ENCODE data around the gene SNX14.

SNX14 gene

DNA sequence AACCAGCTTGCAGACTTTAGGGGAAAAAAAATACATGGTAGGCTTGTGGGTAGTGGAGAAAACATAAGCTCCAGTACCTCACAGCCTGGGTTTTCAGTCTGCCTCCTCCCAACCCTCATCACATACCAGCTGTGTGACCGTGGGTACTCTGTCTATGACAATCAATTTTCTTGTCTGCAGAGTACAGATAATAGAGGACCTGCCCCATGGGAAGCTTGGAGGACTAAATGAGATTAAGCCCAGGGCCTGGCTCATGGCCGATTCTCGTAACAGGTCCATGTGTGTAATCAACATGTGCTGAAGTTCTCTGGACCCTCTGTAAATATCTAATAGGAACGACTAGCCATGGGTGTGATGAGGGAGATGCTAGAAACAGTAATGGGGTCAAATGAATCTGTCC is 109.8 kb downstream of the SNX14 start:
- Histone ChIP-seq H3K14ac (ENCODE audit: low read length) (no peak overlapping the region), H2AK5ac (ENCODE audit: low read depth, low read length) (no peak overlapping the region), H3K9me3 (replicated peaks in 1 of 2; ENCODE audit: control insufficient read depth in 2 of 2, insufficient read depth in 1 of 2, low read depth in 1 of 2, low read length in 2 of 2) (no peaks in the 10 kb centered on the region), H2BK12ac (ENCODE audit: low read length) (no peak overlapping the region), H3K36me3 (replicated peaks in 1 of 2; ENCODE audit: control insufficient read depth in 2 of 2, insufficient read depth in 2 of 2, low read length in 2 of 2) (no peaks in the 10 kb centered on the region), H2AFZ (ENCODE audit: low read length) (no peak overlapping the region), H3K27me3 (ENCODE audit: control insufficient read depth in 3 of 3, insufficient read depth in 3 of 3, low read depth in 1 of 3, low read length in 3 of 3) (no peaks in the 10 kb centered on the region), H3K4me3 (ENCODE audit: low read length in 2 of 2) (no peak overlapping the region), H3K18ac (ENCODE audit: low read length) (no peak overlapping the region), H3K27ac (replicated peaks; ENCODE audit: low read length) (no peak overlapping the region), H2BK15ac (ENCODE audit: low read length) (no peak overlapping the region), H4K91ac (ENCODE audit: low read depth, low read length, poor library complexity) (no peak overlapping the region), H3K79me1 (ENCODE audit: low read depth, low read length) (no peaks in the 10 kb centered on the region), H3K4me1 (ENCODE audit: control insufficient read depth in 2 of 2, insufficient read depth in 1 of 2, low read depth in 1 of 2, low read length in 2 of 2) (no peaks in the 10 kb centered on the region), H3K23ac (ENCODE audit: low read depth, low read length, poor library complexity) (no peak overlapping the region), H3K4me2 (ENCODE audit: insufficient read depth, low read length, poor library complexity, severe bottlenecking) (no peak overlapping the region), H2BK5ac (ENCODE audit: low read length) (no peak overlapping the region), H4K8ac (ENCODE audit: low read depth, low read length) (no peak overlapping the region), H3K9ac (ENCODE audit: low read depth, low read length, poor library complexity) (no peak overlapping the region), H2BK120ac (ENCODE audit: low read depth, low read length) (no peak overlapping the region), H3K4ac (ENCODE audit: low read length) (no peak overlapping the region)
- no CpG with 5 or more reads among the region's 4 CpGs for WGBS, 2 donors (ENCODE audit: extremely low coverage in 2 of 2, insufficient read length in 2 of 2, insufficient replicate concordance in 1 of 2)
- no peak for DNase-seq (ENCODE audit: low spot score)

- Histone ChIP-seq H3K4ac (ENCODE audit: low read length) (no peak overlapping the region), H3K23ac (ENCODE audit: low read depth, low read length, poor library complexity) (no peak overlapping the region), H2AFZ (ENCODE audit: low read length) (peak overlapping the region; percentile 22), H3K79me1 (ENCODE audit: low read depth, low read length) (no peaks in the 10 kb centered on the region), H3K27ac (replicated peaks; ENCODE audit: low read length) (no peak overlapping the region), H3K9me3 (replicated peaks in 1 of 2; ENCODE audit: control insufficient read depth in 2 of 2, insufficient read depth in 1 of 2, low read depth in 1 of 2, low read length in 2 of 2) (no peaks in the 10 kb centered on the region), H3K4me2 (ENCODE audit: insufficient read depth, low read length, poor library complexity, severe bottlenecking) (no peak overlapping the region), H2AK5ac (ENCODE audit: low read depth, low read length) (no peak overlapping the region), H2BK5ac (ENCODE audit: low read length) (no peak overlapping the region), H2BK12ac (ENCODE audit: low read length) (no peak overlapping the region), H4K8ac (ENCODE audit: low read depth, low read length) (no peak overlapping the region), H2BK15ac (ENCODE audit: low read length) (no peak overlapping the region), H3K36me3 (replicated peaks in 1 of 2; ENCODE audit: control insufficient read depth in 2 of 2, insufficient read depth in 2 of 2, low read length in 2 of 2) (no peaks in the 10 kb centered on the region), H3K27me3 (ENCODE audit: control insufficient read depth in 3 of 3, insufficient read depth in 3 of 3, low read depth in 1 of 3, low read length in 3 of 3) (no peaks in the 10 kb centered on the region), H3K4me3 (ENCODE audit: low read length in 2 of 2) (no peak overlapping the region), H3K18ac (ENCODE audit: low read length) (no peak overlapping the region), H3K4me1 (ENCODE audit: control insufficient read depth in 2 of 2, insufficient read depth in 1 of 2, low read depth in 1 of 2, low read length in 2 of 2) (no peaks in the 10 kb centered on the region), H2BK120ac (ENCODE audit: low read depth, low read length) (no peak overlapping the region), H3K9ac (ENCODE audit: low read depth, low read length, poor library complexity) (no peak overlapping the region), H4K91ac (ENCODE audit: low read depth, low read length, poor library complexity) (no peak overlapping the region), H3K14ac (ENCODE audit: low read length) (no peak overlapping the region)
- WGBS, 2 donors (ENCODE audit: extremely low coverage in 2 of 2, insufficient read length in 2 of 2, insufficient replicate concordance in 1 of 2): no CpG with 5 or more reads among the region's 10 CpGs
- DNase-seq (ENCODE audit: low spot score): peak; percentile 57
Measured at GRCh38 chr6:85482905-85483700, 110.6 kb downstream of the SNX14 start.

GRCh38 chr6:85482206-85482904 is 111.3 kb downstream of the SNX14 start:
- Histone ChIP-seq H3K36me3 (replicated peaks in 1 of 2; ENCODE audit: control insufficient read depth in 2 of 2, insufficient read depth in 2 of 2, low read length in 2 of 2) (no peaks in the 10 kb centered on the region), H3K79me1 (ENCODE audit: low read depth, low read length) (no peaks in the 10 kb centered on the region), H3K4me3 (ENCODE audit: low read length in 2 of 2) (no peak overlapping the region), H2BK120ac (ENCODE audit: low read depth, low read length) (no peak overlapping the region), H3K27me3 (ENCODE audit: control insufficient read depth in 3 of 3, insufficient read depth in 3 of 3, low read depth in 1 of 3, low read length in 3 of 3) (no peaks in the 10 kb centered on the region), H2BK5ac (ENCODE audit: low read length) (no peak overlapping the region), H2BK15ac (ENCODE audit: low read length) (no peak overlapping the region), H3K9ac (ENCODE audit: low read depth, low read length, poor library complexity) (no peak overlapping the region), H3K14ac (ENCODE audit: low read length) (no peak overlapping the region), H4K91ac (ENCODE audit: low read depth, low read length, poor library complexity) (no peak overlapping the region), H3K23ac (ENCODE audit: low read depth, low read length, poor library complexity) (no peak overlapping the region), H2AFZ (ENCODE audit: low read length) (no peak overlapping the region), H3K4ac (ENCODE audit: low read length) (no peak overlapping the region), H2AK5ac (ENCODE audit: low read depth, low read length) (no peak overlapping the region), H2BK12ac (ENCODE audit: low read length) (no peak overlapping the region), H4K8ac (ENCODE audit: low read depth, low read length) (no peak overlapping the region), H3K4me2 (ENCODE audit: insufficient read depth, low read length, poor library complexity, severe bottlenecking) (no peak overlapping the region), H3K4me1 (ENCODE audit: control insufficient read depth in 2 of 2, insufficient read depth in 1 of 2, low read depth in 1 of 2, low read length in 2 of 2) (no peaks in the 10 kb centered on the region), H3K9me3 (replicated peaks in 1 of 2; ENCODE audit: control insufficient read depth in 2 of 2, insufficient read depth in 1 of 2, low read depth in 1 of 2, low read length in 2 of 2) (no peaks in the 10 kb centered on the region), H3K18ac (ENCODE audit: low read length) (no peak overlapping the region), H3K27ac (replicated peaks; ENCODE audit: low read length) (no peak overlapping the region)
- no CpG with 5 or more reads among the region's 8 CpGs for WGBS, 2 donors (ENCODE audit: extremely low coverage in 2 of 2, insufficient read length in 2 of 2, insufficient replicate concordance in 1 of 2)
- no peak for DNase-seq (ENCODE audit: low spot score)

DNA sequence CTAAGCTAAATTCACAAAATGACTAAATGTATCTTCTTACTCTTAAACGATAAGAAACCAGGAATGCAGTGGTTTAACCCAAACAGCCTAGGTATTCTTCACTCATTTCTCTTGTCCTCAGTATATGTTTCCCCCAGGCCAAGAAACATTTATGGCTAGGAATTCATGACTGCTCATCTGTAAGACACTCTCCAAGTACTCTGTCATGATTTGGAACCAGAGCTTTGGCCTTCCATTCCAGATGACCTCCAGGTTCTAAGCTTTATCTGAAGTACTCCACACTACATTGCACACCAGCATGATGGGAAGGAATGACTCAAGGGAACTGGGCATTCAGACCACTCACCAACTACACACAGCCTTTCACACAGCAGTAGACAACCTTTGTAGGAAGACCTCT is 114.5 kb downstream of the SNX14 start:
- Histone ChIP-seq H3K14ac (ENCODE audit: low read length) (no peak overlapping the region), H2BK120ac (ENCODE audit: low read depth, low read length) (no peak overlapping the region), H3K4me2 (ENCODE audit: insufficient read depth, low read length, poor library complexity, severe bottlenecking) (no peak overlapping the region), H3K9ac (ENCODE audit: low read depth, low read length, poor library complexity) (no peak overlapping the region), H3K27me3 (ENCODE audit: control insufficient read depth in 3 of 3, insufficient read depth in 3 of 3, low read depth in 1 of 3, low read length in 3 of 3) (no peaks in the 10 kb centered on the region), H3K23ac (ENCODE audit: low read depth, low read length, poor library complexity) (no peak overlapping the region), H2BK5ac (ENCODE audit: low read length) (no peak overlapping the region), H3K4ac (ENCODE audit: low read length) (no peak overlapping the region), H2AFZ (ENCODE audit: low read length) (no peak overlapping the region), H2BK12ac (ENCODE audit: low read length) (no peak overlapping the region), H3K4me3 (ENCODE audit: low read length in 2 of 2) (no peak overlapping the region), H3K79me1 (ENCODE audit: low read depth, low read length) (no peaks in the 10 kb centered on the region), H2BK15ac (ENCODE audit: low read length) (no peak overlapping the region), H3K9me3 (replicated peaks in 1 of 2; ENCODE audit: control insufficient read depth in 2 of 2, insufficient read depth in 1 of 2, low read depth in 1 of 2, low read length in 2 of 2) (peaks cover 0 to 5% of the 10 kb centered on the region in 2 donors), H3K18ac (ENCODE audit: low read length) (no peak overlapping the region), H4K91ac (ENCODE audit: low read depth, low read length, poor library complexity) (no peak overlapping the region), H3K27ac (replicated peaks; ENCODE audit: low read length) (no peak overlapping the region), H3K36me3 (replicated peaks in 1 of 2; ENCODE audit: control insufficient read depth in 2 of 2, insufficient read depth in 2 of 2, low read length in 2 of 2) (no peaks in the 10 kb centered on the region), H2AK5ac (ENCODE audit: low read depth, low read length) (no peak overlapping the region), H4K8ac (ENCODE audit: low read depth, low read length) (no peak overlapping the region), H3K4me1 (ENCODE audit: control insufficient read depth in 2 of 2, insufficient read depth in 1 of 2, low read depth in 1 of 2, low read length in 2 of 2) (no peaks in the 10 kb centered on the region)
- DNase-seq (ENCODE audit: low spot score): no peak
- no CpG with 5 or more reads among the region's 1 CpG for WGBS, 2 donors (ENCODE audit: extremely low coverage in 2 of 2, insufficient read length in 2 of 2, insufficient replicate concordance in 1 of 2)
